Neural progenitor cell (in vitro differentiated cells): Measurements from ENCODE around the gene PRTFDC1. TPM values are rescaled to one million over a fixed set of nuclear protein-coding genes. Genes with fewer than 3 reads are reported as not detected.

Experiments
- DNase-seq: peaks from one replicate; pipeline ENCODE4 v3.0.0-alpha.2; 2016; ENCODE audit warnings: low spot score
- H2AFZ ChIP-seq: fragments of 200-600 bp; sonication (generic); replicated peaks from 2 replicates; pipeline ENCODE4 v1.6.1; 2016; ENCODE audit warnings: antibody characterized with exemption
- H3F3A ChIP-seq: fragments of 200-600 bp; sonication (generic); 2 replicates; pipeline ENCODE4 v1.6.1; 2016; ENCODE audit warnings: antibody characterized with exemption, low read depth
- H3K27ac ChIP-seq: fragments of 200-600 bp; sonication (generic); 2 replicates; pipeline ENCODE4 v1.5.1; 2016; ENCODE audit warnings: mild to moderate bottlenecking
- H3K27me3 ChIP-seq: fragments of 200-600 bp; sonication (generic); 2 replicates; pipeline ENCODE4 v1.6.1; 2016; ENCODE audit warnings: mild to moderate bottlenecking, moderate library complexity
- H3K36me3 ChIP-seq: fragments of 200-600 bp; sonication (generic); 2 replicates; pipeline ENCODE4 v1.5.1; 2016
- H3K4me1 ChIP-seq: fragments of 200-600 bp; sonication (generic); 2 replicates; pipeline ENCODE4 v1.6.1; 2016; ENCODE audit warnings: mixed run types
- H3K4me2 ChIP-seq: fragments of 200-600 bp; sonication (generic); 2 replicates; pipeline ENCODE4 v1.6.1; 2016
- H3K4me3 ChIP-seq: fragments of 200-600 bp; sonication (generic); 2 replicates; pipeline ENCODE4 v1.5.1; 2016
- H3K79me2 ChIP-seq: fragments of 200-600 bp; sonication (generic); 2 replicates; pipeline ENCODE4 v1.6.1; 2016; ENCODE audit warnings: low read depth
- H3K9ac ChIP-seq: fragments of 200-600 bp; sonication (generic); 2 replicates; pipeline ENCODE4 v1.6.1; 2016
- H3K9me3 ChIP-seq: fragments of 200-600 bp; sonication (generic); 2 replicates; pipeline ENCODE4 v1.5.1; 2016; ENCODE audit warnings: low read depth
- H4K20me1 ChIP-seq: fragments of 200-600 bp; sonication (generic); 2 replicates; pipeline ENCODE4 v1.6.1; 2016; ENCODE audit warnings: low read depth
- H3K27ac Mint-ChIP-seq: 3 replicates; pipeline ENCODE4 v1.8.0; 2021; ENCODE audit warnings: mixed read lengths
- H3K27me3 Mint-ChIP-seq: 2 replicates; pipeline ENCODE4 v1.8.0; 2022; ENCODE audit warnings: low read depth, mild to moderate bottlenecking, inconsistent platforms, moderate library complexity, mixed read lengths; ENCODE audit not compliant: insufficient read depth
- H3K36me3 Mint-ChIP-seq: 3 replicates; pipeline ENCODE4 v1.8.0; 2021; ENCODE audit warnings: mixed read lengths
- H3K4me1 Mint-ChIP-seq: 3 replicates; pipeline ENCODE4 v1.8.0; 2021; ENCODE audit warnings: mixed read lengths
- H3K4me3 Mint-ChIP-seq: 3 replicates; pipeline ENCODE4 v1.8.0; 2021; ENCODE audit warnings: mild to moderate bottlenecking, moderate library complexity, mixed read lengths
- H3K9me3 Mint-ChIP-seq: 3 replicates; pipeline ENCODE4 v1.8.0; 2020; ENCODE audit warnings: mixed read lengths
- CTCF ChIP-seq: fragments of 200-600 bp; sonication (generic); IDR thresholded peaks from 2 replicates; pipeline ENCODE4 v1.5.1; 2017; ENCODE audit warnings: antibody characterized with exemption, mild to moderate bottlenecking
- EZH2 ChIP-seq: fragments of 200-600 bp; sonication (generic); IDR thresholded peaks from 2 replicates; pipeline ENCODE4 v1.6.1; 2017; ENCODE audit warnings: antibody characterized with exemption, mild to moderate bottlenecking, moderate library complexity
- EZH2phosphoT487 ChIP-seq: fragments of 200-600 bp; sonication (generic); IDR thresholded peaks from 2 replicates; pipeline ENCODE4 v1.6.1; 2017; ENCODE audit warnings: antibody characterized with exemption
- total RNA-seq: library from RNA; depleted of rRNA; stranded (reverse); fragments of >200 nt; gene quantifications from 2 replicates; pipeline ENCODE4 v1.2.3, GENCODE V29; 2015; ENCODE audit warnings: low replicate concordance

Gene PRTFDC1
- total RNA-seq, 1 donor from 2014 or later: 37.7 TPM

GRCh38 chr10:24911029-24911428 lies 41.4 kb downstream of the PRTFDC1 start:
- H4K20me1 ChIP-seq: no peaks in the 10 kb centered on the region
- TF ChIP-seq EZH2 (no peak), EZH2phosphoT487 (no peak), CTCF (no peak)
- no peak overlapping the region for H3K9ac ChIP-seq
- H3K4me2 ChIP-seq: no peak overlapping the region
- H3K36me3 ChIP-seq: no peaks in the 10 kb centered on the region
- Mint-ChIP-seq H3K4me1 (no peaks in the 10 kb centered on the region), H3K27me3 (no peaks in the 10 kb centered on the region), H3K27ac (no peak overlapping the region), H3K4me3 (no peak overlapping the region), H3K36me3 (peaks cover 6% of the 10 kb centered on the region), H3K9me3 (peaks cover 2% of the 10 kb centered on the region)
- no peaks in the 10 kb centered on the region for H3K4me1 ChIP-seq
- no peaks in the 10 kb centered on the region for H3K27me3 ChIP-seq
- no peak for DNase-seq
- no peak overlapping the region for H3K27ac ChIP-seq
- no peaks in the 10 kb centered on the region for H3K79me2 ChIP-seq
- no peaks in the 10 kb centered on the region for H3K9me3 ChIP-seq
- no peak overlapping the region for H3K4me3 ChIP-seq
- H2AFZ ChIP-seq: no peak overlapping the region
- H3F3A ChIP-seq: no peaks in the 10 kb centered on the region

GRCh38 chr10:24910574-24910973 lies 41.8 kb downstream of the PRTFDC1 start:
- Histone ChIP-seq H3K79me2 (no peaks in the 10 kb centered on the region), H3K36me3 (no peaks in the 10 kb centered on the region), H2AFZ (no peak overlapping the region), H3K27me3 (no peaks in the 10 kb centered on the region), H3K9me3 (no peaks in the 10 kb centered on the region), H3K27ac (no peak overlapping the region), H4K20me1 (no peaks in the 10 kb centered on the region), H3K4me3 (no peak overlapping the region), H3K9ac (no peak overlapping the region), H3F3A (no peaks in the 10 kb centered on the region), H3K4me2 (no peak overlapping the region), H3K4me1 (no peaks in the 10 kb centered on the region)
- Mint-ChIP-seq H3K4me3 (no peak overlapping the region), H3K36me3 (peaks cover 7% of the 10 kb centered on the region), H3K27ac (no peak overlapping the region), H3K9me3 (peaks cover 2% of the 10 kb centered on the region), H3K4me1 (no peaks in the 10 kb centered on the region), H3K27me3 (no peaks in the 10 kb centered on the region)
- no peak for TF ChIP-seq CTCF
- no peak for DNase-seq

- Mint-ChIP-seq H3K9me3 (peaks cover 2% of the 10 kb centered on the region), H3K27ac (no peak overlapping the region)
Measured at GRCh38 chr10:24908793-24909423, 43.5 kb downstream of the PRTFDC1 start.

More at GRCh38 chr10:24908793-24909423, 43.5 kb downstream of the PRTFDC1 start:
- no peaks in the 10 kb centered on the region for H3K4me1 ChIP-seq
- DNase-seq: no peak
- Mint-ChIP-seq H3K4me1 (no peaks in the 10 kb centered on the region), H3K36me3 (peaks cover 7% of the 10 kb centered on the region), H3K27me3 (no peaks in the 10 kb centered on the region), H3K4me3 (no peak overlapping the region)
- H4K20me1 ChIP-seq: no peaks in the 10 kb centered on the region
- no peaks in the 10 kb centered on the region for H3F3A ChIP-seq
- no peaks in the 10 kb centered on the region for H3K9me3 ChIP-seq
- no peak overlapping the region for H3K4me2 ChIP-seq
- H2AFZ ChIP-seq: no peak overlapping the region
- H3K9ac ChIP-seq: no peak overlapping the region
- no peaks in the 10 kb centered on the region for H3K79me2 ChIP-seq
- no peaks in the 10 kb centered on the region for H3K27me3 ChIP-seq
- no peak overlapping the region for H3K4me3 ChIP-seq
- H3K27ac ChIP-seq: no peak overlapping the region
- TF ChIP-seq CTCF (no peak), EZH2phosphoT487 (no peak), EZH2 (no peak)
- H3K36me3 ChIP-seq: no peaks in the 10 kb centered on the region
